Jurkat, Clone E6-1 (cell line): ENCODE results near the gene WASHC4.

ENCODE experiments used
- DNase-seq: peaks from one replicate; pipeline ENCODE4 v3.0.0-alpha.2; 2011; ENCODE audit warnings: low read depth, low spot score
- H3K4me3 ChIP-seq: 2 replicates; pipeline ENCODE4 v1.5.1; 2011; ENCODE audit warnings: mild to moderate bottlenecking, low read length, control low read depth, moderate library complexity

Gene WASHC4

DNA sequence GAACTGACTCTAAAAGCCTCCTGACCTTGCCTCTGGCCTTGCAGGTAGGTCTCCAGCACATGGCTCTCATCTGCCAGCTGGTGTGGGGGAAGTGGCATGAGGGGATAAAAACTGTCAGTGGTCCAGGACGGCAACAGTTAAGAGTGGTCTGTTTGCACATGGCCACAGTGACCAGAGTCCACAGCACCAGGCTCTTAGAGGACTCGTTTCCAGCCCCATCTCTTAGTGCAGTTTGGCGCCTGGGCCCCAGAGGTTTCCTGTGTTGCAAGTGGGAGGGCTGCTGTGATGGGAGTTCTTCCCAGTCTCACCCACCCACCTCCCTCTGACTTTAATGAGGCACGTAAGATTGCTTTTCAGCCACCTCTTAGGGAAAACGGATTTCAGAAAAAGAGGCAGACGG lies 91.4 kb downstream of the WASHC4 start:
- no peak for DNase-seq
- no peak overlapping the region for H3K4me3 ChIP-seq

DNA sequence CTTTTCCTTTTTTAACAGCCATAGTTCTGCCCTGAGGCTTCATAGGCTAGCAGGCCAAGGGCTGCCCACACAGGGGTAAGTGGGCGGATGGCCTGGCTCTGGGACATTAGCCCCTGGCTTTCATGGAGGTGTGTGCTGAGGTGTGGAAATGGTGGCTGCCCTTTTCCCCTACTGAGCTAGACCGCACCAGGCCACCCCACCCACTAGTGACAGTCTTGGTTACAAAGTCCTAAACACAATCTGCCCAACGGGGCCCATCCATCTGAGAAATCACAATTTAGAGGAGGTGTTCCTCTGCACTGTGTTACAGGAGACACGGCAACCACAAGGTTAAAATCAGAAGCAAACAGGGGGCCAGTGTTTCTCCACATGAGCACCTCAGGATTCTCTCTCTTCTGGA lies 92.9 kb downstream of the WASHC4 start:
- no peak overlapping the region for H3K4me3 ChIP-seq
- no peak for DNase-seq

GRCh38 chr12:105201299-105201698 lies 93.8 kb downstream of the WASHC4 start:
- DNase-seq, result no peak
- no peak overlapping the region for H3K4me3 ChIP-seq

GRCh38 chr12:105202202-105202601 lies 94.7 kb downstream of the WASHC4 start:
- H3K4me3 ChIP-seq, result no peak overlapping the region

DNA sequence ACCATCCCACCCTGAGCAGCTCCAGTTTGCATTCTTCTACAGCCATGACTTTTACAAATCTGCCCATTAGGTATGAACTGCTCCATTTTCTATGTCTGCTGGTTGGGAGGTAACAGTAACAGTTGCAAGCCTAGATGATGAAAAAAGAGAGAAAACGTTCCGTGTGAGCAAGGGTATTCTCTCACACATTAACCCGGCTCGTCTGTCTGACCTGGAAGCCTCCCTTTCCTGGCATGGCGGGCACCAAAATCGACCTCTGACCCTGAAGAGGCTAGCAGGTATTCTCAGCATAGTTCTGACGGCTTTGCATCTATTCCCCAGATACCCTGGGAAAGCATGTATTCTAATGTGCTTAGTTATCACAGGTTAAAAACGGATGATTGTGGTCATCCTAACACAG lies 96.6 kb downstream of the WASHC4 start:
- no peak overlapping the region for H3K4me3 ChIP-seq
- DNase-seq, result no peak

More at GRCh38 chr12:105202202-105202601, 94.7 kb downstream of the WASHC4 start:
- no peak for DNase-seq

GRCh38 chr12:105204916-105205315 lies 97.4 kb downstream of the WASHC4 start:
- no peak for DNase-seq
- H3K4me3 ChIP-seq, result no peak overlapping the region

GRCh38 chr12:105205322-105206048 lies 98.0 kb downstream of the WASHC4 start:
- no peak overlapping the region for H3K4me3 ChIP-seq
- no peak for DNase-seq

- DNase-seq, result no peak
- no peak overlapping the region for H3K4me3 ChIP-seq
These were observed 99.3 kb downstream of the WASHC4 start for GRCh38 chr12:105206686-105207374.

DNA sequence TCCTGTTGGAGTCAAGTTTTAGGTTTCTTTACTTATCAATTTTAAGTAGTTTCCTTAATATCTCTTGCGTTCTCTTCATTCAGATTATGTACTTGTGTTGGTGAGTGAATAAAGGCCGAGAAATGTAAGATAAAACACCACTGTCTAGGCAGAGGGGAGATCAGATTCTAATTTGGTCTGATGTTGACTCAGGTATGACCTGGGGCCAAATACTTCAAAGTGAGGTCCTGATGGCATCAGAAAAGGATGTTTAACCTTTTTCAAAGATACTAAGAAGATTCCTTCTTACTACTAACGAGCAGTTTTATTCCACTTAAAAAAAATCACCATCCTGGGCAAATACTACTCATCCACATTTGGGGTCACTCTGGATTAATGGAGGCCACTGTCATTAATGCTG lies 101.6 kb downstream of the WASHC4 start:
- DNase-seq, result no peak
- no peak overlapping the region for H3K4me3 ChIP-seq

DNA sequence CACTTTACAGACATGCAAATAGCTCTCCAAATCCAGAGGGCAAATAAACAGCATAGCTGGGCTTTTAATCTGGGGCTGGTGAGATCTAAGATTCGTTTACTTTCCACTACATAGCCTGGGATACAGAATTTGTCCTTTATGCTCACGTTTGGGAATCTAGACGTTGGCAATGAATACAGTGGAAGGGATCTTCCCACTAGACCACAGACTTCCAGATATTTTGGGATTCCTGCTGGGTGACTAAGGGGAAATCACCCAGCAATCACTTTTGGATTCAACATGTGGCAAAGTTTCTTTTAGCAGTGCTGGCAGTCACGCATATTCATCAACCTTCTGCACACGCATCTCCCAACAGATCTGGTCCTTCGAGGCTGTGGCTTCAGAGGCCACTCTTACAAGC lies 104.9 kb downstream of the WASHC4 start:
- H3K4me3 ChIP-seq, result no peak overlapping the region
- DNase-seq, result no peak

GRCh38 chr12:105214148-105214547 lies 106.6 kb downstream of the WASHC4 start:
- no peak for DNase-seq
- no peak overlapping the region for H3K4me3 ChIP-seq

GRCh38 chr12:105214670-105215375 lies 107.3 kb downstream of the WASHC4 start:
- no peak overlapping the region for H3K4me3 ChIP-seq
- DNase-seq, result no peak

GRCh38 chr12:105218434-105218833 lies 110.9 kb downstream of the WASHC4 start:
- no peak for DNase-seq

More at GRCh38 chr12:105218434-105218833, 110.9 kb downstream of the WASHC4 start:
- no peak overlapping the region for H3K4me3 ChIP-seq
